Activated naive CD8-positive, alpha-beta T cell treated with anti-CD3 and anti-CD28 coated beads, Interleukin-2, amount 50 U/mL, for 16 hours (primary cell): ENCODE results near the gene CLIP3.
"Not testable (repeated sequence)": the region's sequence is repeated elsewhere in the genome, so short reads cannot be mapped to it uniquely, and the experiment has no call there.

Experiments used
- DNase-seq: peaks from one replicate; pipeline ENCODE4 v3.0.0-alpha.2; 2020; ENCODE audit warnings: low read depth, low spot score

The CLIP3 gene, protein sequence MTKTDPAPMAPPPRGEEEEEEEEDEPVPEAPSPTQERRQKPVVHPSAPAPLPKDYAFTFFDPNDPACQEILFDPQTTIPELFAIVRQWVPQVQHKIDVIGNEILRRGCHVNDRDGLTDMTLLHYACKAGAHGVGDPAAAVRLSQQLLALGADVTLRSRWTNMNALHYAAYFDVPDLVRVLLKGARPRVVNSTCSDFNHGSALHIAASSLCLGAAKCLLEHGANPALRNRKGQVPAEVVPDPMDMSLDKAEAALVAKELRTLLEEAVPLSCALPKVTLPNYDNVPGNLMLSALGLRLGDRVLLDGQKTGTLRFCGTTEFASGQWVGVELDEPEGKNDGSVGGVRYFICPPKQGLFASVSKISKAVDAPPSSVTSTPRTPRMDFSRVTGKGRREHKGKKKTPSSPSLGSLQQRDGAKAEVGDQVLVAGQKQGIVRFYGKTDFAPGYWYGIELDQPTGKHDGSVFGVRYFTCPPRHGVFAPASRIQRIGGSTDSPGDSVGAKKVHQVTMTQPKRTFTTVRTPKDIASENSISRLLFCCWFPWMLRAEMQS

GRCh38 chr19:36032251-36033104 is at the start of gene CLIP3:
Gene CLIP3, minus strand, starts transcription at chr19:36032873. Its CDS starts 516 bp downstream, at chr19:36032357.
- no peak for DNase-seq

DNA sequence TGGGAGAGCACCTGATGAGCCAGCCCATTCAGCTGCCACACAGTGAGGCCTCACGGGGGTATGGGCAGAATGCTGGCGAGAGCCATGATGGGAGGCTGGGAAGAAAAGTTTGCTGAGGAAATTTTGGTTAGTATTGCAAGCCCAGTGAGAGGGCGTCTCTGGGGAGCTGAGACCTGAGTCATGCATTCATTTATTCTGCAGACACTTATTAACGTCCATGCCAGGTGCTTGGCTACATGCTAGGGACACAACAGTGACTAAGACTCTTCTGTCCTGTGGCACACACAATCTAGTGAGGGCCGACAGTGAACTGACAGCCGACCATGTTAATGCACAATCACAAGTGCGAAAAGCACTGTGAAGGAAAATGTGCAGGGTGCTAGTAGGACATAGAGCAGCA is 49.2 kb upstream of the CLIP3 start:
- no peak for DNase-seq

GRCh38 chr19:36081385-36081784 is 48.7 kb upstream of the CLIP3 start:
- no peak for DNase-seq

DNA sequence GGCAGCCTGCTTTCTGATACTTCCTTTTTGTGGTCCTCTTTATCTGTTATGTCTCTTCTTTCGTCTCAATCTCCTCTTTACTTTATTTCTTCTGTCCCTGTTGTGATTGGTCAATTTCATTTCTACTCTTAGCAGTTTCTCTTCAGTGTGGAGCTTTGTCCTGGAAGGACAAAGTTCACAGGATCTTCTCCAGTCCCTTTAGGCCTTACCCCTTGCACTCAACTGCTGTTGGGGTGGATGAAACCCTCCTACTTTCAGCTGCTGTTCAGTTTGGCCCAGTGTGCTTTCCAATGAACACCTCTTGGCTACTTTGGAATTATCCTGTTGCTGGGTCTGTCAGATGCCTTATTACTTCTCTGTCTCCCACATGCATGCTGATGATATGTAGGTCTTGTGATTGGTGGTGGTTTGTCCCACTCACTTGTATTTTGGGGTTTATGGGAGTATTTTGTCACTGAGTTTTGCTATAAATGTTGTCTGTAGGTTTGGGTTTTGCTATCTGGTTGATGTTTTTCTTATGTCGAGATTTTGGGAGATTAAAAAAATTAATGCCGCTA is 46.8 kb upstream of the CLIP3 start:
- no peak for DNase-seq

- no peak for DNase-seq
These were observed 40.6 kb upstream of the CLIP3 start for GRCh38 chr19:36073121-36073876.

- DNase-seq = no peak
These were observed 39.4 kb upstream of the CLIP3 start for GRCh38 chr19:36072081-36072480.

GRCh38 chr19:36068810-36069499 is 36.3 kb upstream of the CLIP3 start:
- DNase-seq = not testable (repeated sequence)

- DNase-seq = no peak
These were observed 35.0 kb upstream of the CLIP3 start for GRCh38 chr19:36067681-36068080.

DNA sequence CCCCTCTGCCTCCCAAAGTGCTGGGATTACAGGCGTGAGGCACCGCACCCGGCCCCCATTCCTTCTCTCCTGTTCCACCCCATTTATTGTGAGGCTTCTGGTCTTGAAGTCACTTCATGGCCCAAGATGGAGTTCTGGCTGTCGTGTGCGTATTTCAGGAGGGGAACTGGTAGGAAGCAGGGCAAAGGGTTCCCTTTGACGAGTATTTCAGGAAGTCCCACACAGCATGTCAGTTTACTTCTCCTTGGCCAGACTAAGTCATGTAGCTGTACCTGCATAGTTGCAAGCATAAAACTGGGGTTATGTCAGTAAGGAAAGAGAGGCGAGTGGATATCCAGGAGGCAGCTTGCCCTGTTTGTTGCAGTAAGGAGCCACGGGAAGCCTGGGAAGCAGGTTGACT is 32.2 kb upstream of the CLIP3 start:
- no peak for DNase-seq

DNA sequence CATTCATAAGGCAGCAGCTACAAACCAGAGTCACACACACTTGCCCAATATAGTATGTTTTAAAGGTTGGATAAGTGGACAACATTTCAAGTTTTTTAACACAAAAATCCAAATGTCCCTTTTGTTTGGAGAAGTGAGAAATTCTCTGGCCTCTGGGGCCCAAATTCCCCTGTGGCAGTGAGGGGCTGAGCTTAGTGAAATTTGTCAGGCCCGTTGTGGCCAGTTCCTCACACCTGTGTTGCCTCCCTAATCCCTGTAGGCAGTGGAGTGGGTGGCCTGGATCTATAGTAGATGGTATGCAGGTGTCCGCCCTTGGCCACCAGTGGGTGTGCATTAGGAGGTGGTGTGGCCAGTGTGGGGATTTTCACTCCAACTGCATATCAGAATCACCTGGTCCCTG is 28.7 kb upstream of the CLIP3 start:
- DNase-seq = no peak

GRCh38 chr19:36060430-36060829 is 27.8 kb upstream of the CLIP3 start:
- DNase-seq = no peak

- no peak for DNase-seq
These were observed 26.7 kb upstream of the CLIP3 start for GRCh38 chr19:36059180-36059910.

- no peak for DNase-seq
These were observed 26.0 kb upstream of the CLIP3 start for GRCh38 chr19:36058481-36059179.

GRCh38 chr19:36054733-36055686 is 22.3 kb upstream of the CLIP3 start, which contains the start of gene WDR62:
Gene WDR62, plus strand, starts transcription at chr19:36054897. Its CDS starts 75 bp downstream, at chr19:36054972.
- DNase-seq = peak; percentile 87

DNA sequence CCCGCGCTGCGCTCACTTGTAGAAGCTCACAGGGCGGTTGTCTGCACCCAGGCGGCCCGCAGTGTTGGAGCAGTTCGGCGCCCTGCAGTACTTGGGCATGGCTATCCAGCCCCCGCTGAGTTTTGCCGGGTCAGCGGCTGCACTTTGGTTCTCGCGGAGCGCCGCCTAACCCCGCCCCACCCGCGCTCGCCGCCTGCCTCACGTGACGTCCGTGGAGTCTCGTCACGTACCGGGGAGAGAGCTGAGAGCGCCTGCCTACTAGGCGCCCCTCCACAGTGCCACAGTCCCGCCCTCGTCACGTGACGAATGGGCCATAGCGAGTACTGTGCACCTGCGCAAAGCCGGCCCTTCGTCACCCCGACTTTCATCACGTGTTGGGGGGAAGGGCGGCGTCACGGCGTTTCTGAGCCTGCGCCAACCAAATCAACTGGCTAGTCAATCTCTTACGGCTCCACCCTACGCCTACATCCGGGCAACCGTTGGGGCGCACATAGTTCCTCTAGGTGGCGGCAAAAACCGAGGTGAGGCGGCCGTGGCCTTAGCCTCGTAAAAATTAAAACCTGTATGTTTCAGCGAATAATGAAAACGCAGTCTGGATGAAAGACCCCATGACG is 21.6 kb upstream of the CLIP3 start, which contains the start of gene THAP8:
TSS of gene THAP8 (minus strand) at position 167 of the 614 bp plus-strand sequence. CDS start at position 99, 68 bp downstream.
- DNase-seq = peak; percentile 100

- no peak for DNase-seq
These were observed 19.0 kb upstream of the CLIP3 start for GRCh38 chr19:36051637-36052036.

DNA sequence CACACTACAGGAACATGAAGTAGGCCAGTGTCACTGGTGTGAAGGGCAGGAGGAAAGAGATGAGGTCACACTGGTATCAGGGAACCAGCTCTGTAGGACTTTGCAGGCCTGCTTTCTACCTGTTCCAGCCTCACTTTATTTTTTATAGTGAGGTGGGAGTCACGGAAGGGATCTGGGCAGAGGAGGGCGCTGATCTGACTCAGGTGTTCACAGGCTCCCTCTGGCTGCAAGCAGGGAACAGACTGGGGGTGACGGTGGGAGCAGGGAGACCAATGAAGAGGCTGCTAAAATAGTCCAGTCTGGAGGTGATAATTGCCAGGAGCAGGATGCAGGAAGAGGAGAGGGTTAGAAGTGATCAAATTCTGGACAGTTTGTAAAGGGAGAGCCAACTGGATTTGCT is 18.6 kb upstream of the CLIP3 start:
- DNase-seq = no peak
